HEK293T (cell line): ENCODE results near the gene COX8C.

Source experiments
- ARNT ChIP-seq: fragments of 450-650 bp; IDR thresholded peaks from 2 replicates; pipeline ENCODE4 v1.6.1; 2017; ENCODE audit warnings: mild to moderate bottlenecking
- BHLHE40 ChIP-seq: fragments of 450-650 bp; IDR thresholded peaks from 2 replicates; pipeline ENCODE4 v1.6.1; 2016; ENCODE audit warnings: mild to moderate bottlenecking, moderate library complexity, borderline replicate concordance
- CTBP1 ChIP-seq: fragments of 450-650 bp; IDR thresholded peaks from 2 replicates; pipeline ENCODE4 v1.6.1; 2016; ENCODE audit warnings: borderline replicate concordance
- ELF4 ChIP-seq: fragments of 450-650 bp; IDR thresholded peaks from 2 replicates; pipeline ENCODE4 v1.6.1; 2017; ENCODE audit warnings: antibody characterized with exemption
- FOXA1 ChIP-seq: fragments of 450-650 bp; IDR thresholded peaks from 2 replicates; pipeline ENCODE4 v1.6.1; 2016; ENCODE audit warnings: mild to moderate bottlenecking
- FOXK2 ChIP-seq: fragments of 450-650 bp; IDR thresholded peaks from 2 replicates; pipeline ENCODE4 v1.6.1; 2016; ENCODE audit warnings: mild to moderate bottlenecking
- FOXM1 ChIP-seq: fragments of 450-650 bp; IDR thresholded peaks from 2 replicates; pipeline ENCODE4 v1.6.1; 2017; ENCODE audit warnings: mild to moderate bottlenecking, borderline replicate concordance
- L3MBTL2 ChIP-seq: fragments of 450-650 bp; conservative IDR thresholded peaks from 2 replicates; pipeline ENCODE4 v1.6.1; 2016; ENCODE audit warnings: mild to moderate bottlenecking
- NFRKB ChIP-seq: fragments of 450-650 bp; IDR thresholded peaks from 2 replicates; pipeline ENCODE4 v1.6.1; 2016; ENCODE audit warnings: mild to moderate bottlenecking, moderate library complexity
- SP1 ChIP-seq: fragments of 450-650 bp; IDR thresholded peaks from 2 replicates; pipeline ENCODE4 v1.6.1; 2017
- SUZ12 ChIP-seq: fragments of 450-650 bp; IDR thresholded peaks from 2 replicates; pipeline ENCODE4 v1.6.1; 2016; ENCODE audit warnings: mild to moderate bottlenecking
- TARDBP ChIP-seq: fragments of 450-650 bp; IDR thresholded peaks from 2 replicates; pipeline ENCODE4 v1.6.1; 2016
- TF ChIP-seq, protein P1 (sequence below): fragments of 450-650 bp; IDR thresholded peaks from 2 replicates; pipeline ENCODE4 v1.6.1; 2016

DNA sequence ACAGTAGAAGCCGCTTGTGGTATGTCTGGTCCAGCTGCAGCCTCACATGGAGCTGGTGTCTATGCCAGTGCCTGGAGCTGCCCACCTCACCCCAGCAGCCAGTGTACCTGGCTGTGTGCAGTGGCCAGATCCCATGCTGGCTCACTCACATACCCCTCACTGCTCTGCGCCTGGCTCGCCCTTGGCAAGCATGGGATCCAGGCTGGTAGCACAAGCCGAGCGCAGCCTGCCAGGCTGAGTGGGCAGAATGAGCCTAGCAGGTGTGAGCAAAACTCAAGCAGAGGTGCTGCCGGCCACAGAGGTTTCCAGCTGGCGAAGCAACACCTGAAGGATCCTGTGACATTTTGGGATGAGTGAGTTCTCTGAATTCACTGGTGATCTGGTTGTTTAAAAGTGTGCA is 9.1 kb upstream of the COX8C start:
- TF ChIP-seq CTBP1 (no peak), TARDBP (no peak), ELF4 (no peak), BHLHE40 (no peak), SP1 (no peak), FOXM1 (no peak), ARNT (no peak), FOXK2 (no peak), SUZ12 (no peak), NFRKB (no peak), FOXA1 (no peak), L3MBTL2 (no peak)
- TF ChIP-seq, protein P1, sequence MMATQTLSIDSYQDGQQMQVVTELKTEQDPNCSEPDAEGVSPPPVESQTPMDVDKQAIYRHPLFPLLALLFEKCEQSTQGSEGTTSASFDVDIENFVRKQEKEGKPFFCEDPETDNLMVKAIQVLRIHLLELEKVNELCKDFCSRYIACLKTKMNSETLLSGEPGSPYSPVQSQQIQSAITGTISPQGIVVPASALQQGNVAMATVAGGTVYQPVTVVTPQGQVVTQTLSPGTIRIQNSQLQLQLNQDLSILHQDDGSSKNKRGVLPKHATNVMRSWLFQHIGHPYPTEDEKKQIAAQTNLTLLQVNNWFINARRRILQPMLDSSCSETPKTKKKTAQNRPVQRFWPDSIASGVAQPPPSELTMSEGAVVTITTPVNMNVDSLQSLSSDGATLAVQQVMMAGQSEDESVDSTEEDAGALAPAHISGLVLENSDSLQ: no peak
